H1 (cell line): ENCODE data around the gene ADAM12. TPM values are rescaled to one million over a fixed set of nuclear protein-coding genes. Genes with fewer than 3 reads are reported as not detected.

Experiments
- CTCF ChIA-PET: fragments of 300-600 bp; sonication (Branson Sonifier 250); formaldehyde crosslinking; loops from one replicate; lab custom pipeline; 2021; ENCODE audit not compliant: partially characterized antibody; lab: Charles Lee
- POLR2A ChIA-PET: fragments of 300-600 bp; sonication (Branson Sonifier 250); formaldehyde crosslinking; loops from one replicate; lab custom pipeline; 2021; ENCODE audit warnings: inconsistent platforms; ENCODE audit not compliant: partially characterized antibody; lab: Charles Lee
- DNase-seq, 2 experiments: peaks; one replicate each; pipeline versions ENCODE4 v3.0.0 to v3.0.0-alpha.2; 2010 to 2022; ENCODE audit warnings: low spot score in 2 of 2, low read depth in 1 of 2, mixed read lengths in 1 of 2
- FAIRE-seq: peaks from 2 replicates; lab custom pipeline; 2011; peaks lifted over from hg19 to GRCh38; lab: Jason Lieb, UNC
- H2AFZ ChIP-seq: 2 replicates; pipeline ENCODE4 v1.8.1; 2012; ENCODE audit warnings: low read length, inconsistent platforms
- H2AK5ac ChIP-seq: 2 replicates; pipeline ENCODE4 v1.6.1; 2013; ENCODE audit warnings: low read depth, low read length
- H2BK120ac ChIP-seq: replicated peaks from 2 replicates; pipeline ENCODE3; 2013; ENCODE audit warnings: low read depth, low read length, inconsistent platforms
- H2BK12ac ChIP-seq: 2 replicates; pipeline ENCODE4 v1.6.1; 2013; ENCODE audit warnings: low read depth, low read length
- H2BK15ac ChIP-seq: 2 replicates; pipeline ENCODE4 v1.6.1; 2013; ENCODE audit warnings: low read length
- H2BK20ac ChIP-seq: 2 replicates; pipeline ENCODE4 v1.6.1; 2013; ENCODE audit warnings: low read length
- H2BK5ac ChIP-seq: 2 replicates; pipeline ENCODE4 v1.6.1; 2013; ENCODE audit warnings: low read depth, low read length
- H3K14ac ChIP-seq: 2 replicates; pipeline ENCODE4 v1.6.1; 2013; ENCODE audit warnings: inconsistent platforms; ENCODE audit not compliant: insufficient read length
- H3K18ac ChIP-seq: 2 replicates; pipeline ENCODE4 v1.6.1; 2013; ENCODE audit warnings: low read length; ENCODE audit errors: extremely low read depth
- H3K23ac ChIP-seq: 2 replicates; pipeline ENCODE4 v1.6.1; 2013; ENCODE audit warnings: inconsistent platforms; ENCODE audit not compliant: insufficient read length
- H3K23me2 ChIP-seq: 2 replicates; pipeline ENCODE4 v1.6.1; 2013; ENCODE audit warnings: low read depth, low read length
- H3K27ac ChIP-seq: 2 replicates; pipeline ENCODE4 v1.6.1; 2011; ENCODE audit warnings: low read depth, low read length, inconsistent platforms
- H3K27me3 ChIP-seq, 4 experiments: replicated peaks in 1 of 4; 1 replicate in 1 of 4; 2 replicates in 3 of 4; pipeline versions ENCODE4 v1.6.1 to v1.8.1; 2011 to 2013; ENCODE audit warnings: low read length in 3 of 4, mild to moderate bottlenecking in 3 of 4, inconsistent platforms in 2 of 4, mixed read lengths in 2 of 4, moderate library complexity in 1 of 4; ENCODE audit not compliant: control insufficient read depth in 3 of 4, insufficient read depth in 3 of 4; ENCODE audit errors: extremely low read depth in 1 of 4
- H3K36me3 ChIP-seq, 4 experiments: 2 replicates each; pipeline versions ENCODE4 v1.6.1 to v1.8.1; 2011 to 2013; ENCODE audit warnings: mild to moderate bottlenecking in 4 of 4, low read length in 3 of 4, moderate library complexity in 2 of 4, control low read depth in 1 of 4, inconsistent platforms in 1 of 4; ENCODE audit not compliant: insufficient read depth in 4 of 4, control insufficient read depth in 2 of 4
- H3K4ac ChIP-seq: replicated peaks from 2 replicates; pipeline ENCODE3; 2013; ENCODE audit warnings: low read length, low read depth, mixed read lengths, inconsistent platforms; ENCODE audit not compliant: insufficient read length
- H3K4me1 ChIP-seq, 4 experiments: replicated peaks in 1 of 4; 1 replicate in 1 of 4; 2 replicates in 3 of 4; pipeline versions ENCODE4 v1.6.1 to v1.8.1; 2011 to 2013; ENCODE audit warnings: low read length in 3 of 4, inconsistent platforms in 2 of 4, mixed read lengths in 1 of 4; ENCODE audit not compliant: insufficient read depth in 4 of 4, control insufficient read depth in 3 of 4
- H3K4me2 ChIP-seq, 2 experiments: 2 replicates each; pipeline versions ENCODE4 v1.6.1 to v1.8.1; 2011 to 2013; ENCODE audit warnings: low read depth in 2 of 2, low read length in 2 of 2, control low read depth in 1 of 2, inconsistent platforms in 1 of 2, mild to moderate bottlenecking in 1 of 2; ENCODE audit not compliant: insufficient read depth in 1 of 2
- H3K4me3 ChIP-seq, 4 experiments: fragments of 200-600, 300-600 bp in 1 of 4; sonication (generic), shearing (Covaris generic), sonication (Bioruptor Twin) in 1 of 4; 2 replicates each; pipeline versions ENCODE4 v1.5.1 to v1.8.1; 2011 to 2016; ENCODE audit warnings: low read length in 4 of 4, low read depth in 3 of 4, control low read depth in 2 of 4, inconsistent platforms in 2 of 4, mild to moderate bottlenecking in 2 of 4, mixed read lengths in 1 of 4, moderate library complexity in 1 of 4; ENCODE audit not compliant: insufficient read depth in 2 of 4; ENCODE audit errors: extremely low read depth in 1 of 4
- H3K56ac ChIP-seq: replicated peaks from 2 replicates; pipeline ENCODE3; 2013; ENCODE audit warnings: low read depth, mild to moderate bottlenecking, mixed read lengths, low read length, inconsistent platforms; ENCODE audit not compliant: insufficient read length
- H3K79me1 ChIP-seq: 2 replicates; pipeline ENCODE4 v1.6.1; 2013; ENCODE audit warnings: low read depth, low read length, control low read depth
- H3K79me2 ChIP-seq, 2 experiments: 2 replicates each; pipeline versions ENCODE4 v1.6.1 to v1.8.1; 2012 to 2013; ENCODE audit warnings: low read length in 2 of 2, mild to moderate bottlenecking in 2 of 2, inconsistent platforms in 1 of 2; ENCODE audit not compliant: insufficient read depth in 2 of 2, control insufficient read depth in 1 of 2
- H3K9ac ChIP-seq, 4 experiments: replicated peaks in 1 of 4; 1 replicate in 1 of 4; 2 replicates in 3 of 4; pipeline versions ENCODE4 v1.6.1 to v1.8.1; 2011 to 2013; ENCODE audit warnings: low read depth in 3 of 4, low read length in 3 of 4, control low read depth in 2 of 4, mild to moderate bottlenecking in 2 of 4, moderate library complexity in 2 of 4, inconsistent platforms in 1 of 4; ENCODE audit errors: extremely low read depth in 1 of 4
- H3K9me3 ChIP-seq, 2 experiments: 2 replicates each; pipeline versions ENCODE4 v1.6.1 to v1.8.1; 2012 to 2013; ENCODE audit warnings: mild to moderate bottlenecking in 2 of 2, moderate library complexity in 2 of 2, control low read depth in 1 of 2, inconsistent platforms in 1 of 2, low read depth in 1 of 2, low read length in 1 of 2, mixed read lengths in 1 of 2; ENCODE audit not compliant: insufficient read depth in 2 of 2
- H4K20me1 ChIP-seq, 2 experiments: replicated peaks in 1 of 2; 2 replicates each; pipeline versions ENCODE3 to v1.8.1; 2011 to 2013; ENCODE audit warnings: inconsistent platforms in 2 of 2, low read length in 2 of 2, mild to moderate bottlenecking in 1 of 2; ENCODE audit not compliant: insufficient read depth in 2 of 2, control insufficient read depth in 1 of 2
- H4K5ac ChIP-seq: 2 replicates; pipeline ENCODE4 v1.6.1; 2013; ENCODE audit warnings: low read length, low read depth, mixed read lengths, inconsistent platforms; ENCODE audit not compliant: insufficient read length
- H4K8ac ChIP-seq: 2 replicates; pipeline ENCODE4 v1.8.0; 2013; ENCODE audit warnings: mild to moderate bottlenecking, moderate library complexity, low read length, inconsistent platforms; ENCODE audit not compliant: insufficient read depth; ENCODE audit errors: extremely low read depth
- H4K91ac ChIP-seq: replicated peaks from 2 replicates; pipeline ENCODE3; 2013; ENCODE audit warnings: low read length, mixed read lengths, inconsistent platforms; ENCODE audit not compliant: insufficient read length
- WGBS, 2 experiments: shearing (Covaris generic) in 1 of 2; methylation state at CpG; one replicate each; pipeline versions ENCODE4 v1.1.6 to v1.1.7; 2013 to 2015; ENCODE audit warnings: low lambda C conversion rate in 2 of 2, mixed read lengths in 2 of 2, inconsistent platforms in 1 of 2, low coverage in 1 of 2, missing lambda C conversion rate in 1 of 2; ENCODE audit not compliant: insufficient replicate concordance in 2 of 2, insufficient coverage in 1 of 2, insufficient read length in 1 of 2; ENCODE audit errors: extremely low coverage in 1 of 2, missing lambda C conversion rate in 1 of 2; 5-methylcytosine and 5-hydroxymethylcytosine counted together
- polyA plus RNA-seq, 7 experiments: library from polyadenylated mRNA; depleted of rRNA in 3 of 7; stranded (reverse) in 5 of 7; unstranded in 2 of 7; fragments of >200 nt in 5 of 7; fragments of 200-250 nt in 2 of 7; gene quantifications; 1 replicate in 5 of 7; 2 replicates in 1 of 7; 4 replicates in 1 of 7; pipeline versions ENCODE4 v1.2.1 to v1.2.3, GENCODE V29; 2011 to 2013; ENCODE audit warnings: missing spikeins in 2 of 7, mixed read lengths in 2 of 7
- total RNA-seq: library from RNA; stranded (reverse); fragmentation: NEBNext Ultra II Directional; extraction: Animal tissue kit (Norgen Biotek cat#: 25700); gene quantifications from 2 replicates; pipeline ENCODE4 v1.2.1, GENCODE V29; 2021

Gene ADAM12
- total and polyA plus RNA-seq, 2 of the 8 experiments (the other 6 are each of a cell fraction or from before 2014, with no cell fraction given): 0.07 to 0.17 TPM

DNA sequence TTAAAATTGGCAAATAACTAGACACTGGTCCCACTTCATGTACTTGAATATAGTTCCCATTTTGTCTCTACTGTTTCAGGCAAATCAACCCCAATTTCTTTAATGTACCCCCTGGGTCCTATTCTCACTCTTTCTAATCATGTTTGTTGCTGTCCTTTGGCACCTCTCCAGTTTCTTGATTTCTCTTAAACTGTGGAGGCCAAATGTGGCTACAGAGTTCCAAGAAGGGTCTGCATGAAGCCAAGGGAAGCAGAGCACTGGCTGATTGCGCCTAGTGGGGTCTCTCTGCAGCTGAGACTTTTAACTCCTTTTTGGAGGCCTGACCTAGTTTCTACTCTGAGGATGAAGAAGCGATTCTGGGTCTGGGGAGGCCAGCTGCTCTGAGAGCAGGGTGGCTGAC lies 6.7 kb upstream of the ADAM12 start:
- WGBS, 2 experiments: 93% methylated on average over 2 of the region's 2 CpGs; no CpG with 5 or more reads in 1 of the 2 experiments
- Histone ChIP-seq H4K91ac (no peak overlapping the region), H3K4me2 (no peak overlapping the region), H3K23ac (no peak overlapping the region), H3K4me3 (no peak overlapping the region), H2AK5ac (no peak overlapping the region), H2BK5ac (no peak overlapping the region), H3K14ac (no peak overlapping the region), H3K9me3 (no peaks in the 10 kb centered on the region; a peak in 1 of 4 replicates), H2BK20ac (no peak overlapping the region), H3K27ac (no peak overlapping the region), H3K9ac (no peak overlapping the region), H3K23me2 (no peaks in the 10 kb centered on the region), H2BK12ac (no peak overlapping the region), H4K20me1 (no peaks in the 10 kb centered on the region), H4K5ac (no peak overlapping the region), H2BK15ac (no peak overlapping the region), H3K18ac (no peak overlapping the region), H3K56ac (no peak overlapping the region), H3K79me1 (no peaks in the 10 kb centered on the region), H3K79me2 (no peaks in the 10 kb centered on the region), H3K27me3 (peaks cover 0 to 3% (median 0%) of the 10 kb centered on the region in 4 experiments; a peak in 1 of 7 replicates), H4K8ac (no peak overlapping the region), H2AFZ (no peak overlapping the region), H3K4me1 (peaks cover 0 to 7% (median 0%) of the 10 kb centered on the region in 4 experiments; a peak in 1 of 7 replicates), H3K36me3 (no peaks in the 10 kb centered on the region), H2BK120ac (no peak overlapping the region), H3K4ac (no peak overlapping the region)
- DNase-seq (no peak), FAIRE-seq (no peak)
- ChIA-PET CTCF (no interaction called here), POLR2A (no interaction called here)
